Right lobe of liver (tissue), 4 donors: Measurements from ENCODE around the gene PRKCB.

Source experiments
- CTCF ChIP-seq, 4 donors: fragments of 200-600 bp in 3 of 4; fragments of 450-650 bp in 1 of 4; IDR thresholded peaks; one replicate each; pipeline versions ENCODE4 v1.5.1 to v1.8.0; 2016 to 2022; ENCODE audit warnings: antibody characterized with exemption in 4 of 4, mild to moderate bottlenecking in 2 of 4
- POLR2A ChIP-seq: fragments of 450-650 bp; IDR thresholded peaks from one replicate; pipeline ENCODE4 v1.6.1; 2017; ENCODE audit warnings: antibody characterized with exemption, mild to moderate bottlenecking
- donor health status: DM: no; HTN: no; CAD: no.
- donor health status: DM: no; HTN: no; CAD: no.
- donor health status: DM: no; HTN: yes; CAD: no.

DNA sequence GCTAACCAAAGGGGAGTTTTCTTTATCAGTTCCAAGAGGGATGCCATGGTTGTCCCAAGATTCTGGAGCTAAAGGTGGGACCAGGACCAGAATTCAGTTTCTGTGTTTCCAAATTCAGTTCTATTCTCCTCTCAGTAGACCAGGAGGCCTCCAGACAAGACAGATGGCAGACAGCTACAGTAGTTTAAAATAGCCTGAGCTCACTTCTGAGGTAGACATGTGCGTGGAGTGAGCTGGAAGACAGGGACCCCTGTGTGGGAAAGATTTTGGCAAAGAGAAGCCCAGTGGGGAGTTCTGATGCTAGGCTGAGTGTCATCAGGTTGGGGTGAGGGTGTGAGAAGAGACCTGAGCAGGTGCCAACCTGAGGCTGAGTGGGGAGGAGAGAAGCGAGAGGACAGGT lies 95.4 kb downstream of the PRKCB start:
- TF ChIP-seq POLR2A (no peak), CTCF (IDR thresholded peaks at IDR 0.05) (no peak)
